ENCODE data around the gene SLC35F1.

Gene SLC35F1

GRCh38 chr6:118277631-118278030 is 370.6 kb downstream of the SLC35F1 start:
- DNase-seq (ENCODE audit: low read depth in 2 of 2): no peak

- DNase-seq (ENCODE audit: low read depth in 2 of 2): no peak
Measured at GRCh38 chr6:118280210-118280609, 373.1 kb downstream of the SLC35F1 start.

- DNase-seq (ENCODE audit: low read depth in 2 of 2): no peak
Measured at GRCh38 chr6:118281291-118281690, 374.2 kb downstream of the SLC35F1 start.

- peak in 1 of 2 experiments; percentile 22 for DNase-seq (ENCODE audit: low read depth in 2 of 2)
Measured at GRCh38 chr6:118283766-118284165, 376.7 kb downstream of the SLC35F1 start.

GRCh38 chr6:118284736-118285360 is 377.8 kb downstream of the SLC35F1 start:
- DNase-seq (ENCODE audit: low read depth in 2 of 2): no peak

- no peak for DNase-seq (ENCODE audit: low read depth in 2 of 2)
Measured at GRCh38 chr6:118285791-118286190, 378.7 kb downstream of the SLC35F1 start.

- no peak for DNase-seq (ENCODE audit: low read depth in 2 of 2)
Measured at GRCh38 chr6:118288355-118289124, 381.5 kb downstream of the SLC35F1 start.

- no peak for DNase-seq (ENCODE audit: low read depth in 2 of 2)
Measured at GRCh38 chr6:118292558-118292957, 385.5 kb downstream of the SLC35F1 start.

GRCh38 chr6:118294906-118295305 is 387.8 kb downstream of the SLC35F1 start:
- no peak for DNase-seq (ENCODE audit: low read depth in 2 of 2)

- DNase-seq (ENCODE audit: low read depth in 2 of 2): no peak
Measured at GRCh38 chr6:118295336-118295735, 388.3 kb downstream of the SLC35F1 start.

GRCh38 chr6:118296129-118296901 is 389.3 kb downstream of the SLC35F1 start:
- no peak for DNase-seq (ENCODE audit: low read depth in 2 of 2)

GRCh38 chr6:118297821-118298220 is 390.8 kb downstream of the SLC35F1 start:
- no peak for DNase-seq (ENCODE audit: low read depth in 2 of 2)

GRCh38 chr6:118298476-118299427 is 391.7 kb downstream of the SLC35F1 start:
- DNase-seq (ENCODE audit: low read depth in 2 of 2): no peak

- no peak for DNase-seq (ENCODE audit: low read depth in 2 of 2)
Measured at GRCh38 chr6:118299457-118299856, 392.4 kb downstream of the SLC35F1 start.

- no peak for DNase-seq (ENCODE audit: low read depth in 2 of 2)
Measured at GRCh38 chr6:118304321-118304720, 397.3 kb downstream of the SLC35F1 start.

GRCh38 chr6:118305081-118305480 is 398.0 kb downstream of the SLC35F1 start:
- no peak for DNase-seq (ENCODE audit: low read depth in 2 of 2)

- DNase-seq (ENCODE audit: low read depth in 2 of 2): no peak
Measured at GRCh38 chr6:118306392-118307238, 399.6 kb downstream of the SLC35F1 start.

GRCh38 chr6:118307581-118307980 is 400.5 kb downstream of the SLC35F1 start:
- DNase-seq (ENCODE audit: low read depth in 2 of 2): no peak

GRCh38 chr6:118309337-118310093 is 402.5 kb downstream of the SLC35F1 start:
- DNase-seq (ENCODE audit: low read depth in 2 of 2): no peak

- DNase-seq (ENCODE audit: low read depth in 2 of 2): no peak
Measured at GRCh38 chr6:118313208-118313607, 406.1 kb downstream of the SLC35F1 start.

All from stimulated activated CD4-positive, alpha-beta T cell treated with anti-CD3 and anti-CD28 coated beads, Interleukin-12 subunit alpha, Interleukin-12 subunit beta, amount 100 ng/mL, for 24 hours (primary cell).